Measurements from ENCODE around the gene CHI3L1. TPM values are rescaled to one million over a fixed set of nuclear protein-coding genes. Genes with fewer than 3 reads are reported as not detected.

The CHI3L1 gene
- polyA plus RNA-seq, 1 of the 3 experiments (the other 2 are of a cell fraction): not detected

GRCh38 chr1:203130358-203130985 is 56.0 kb downstream of the CHI3L1 start:
- TF ChIP-seq RXRA (IDR thresholded peaks at IDR 0.05; ENCODE audit: borderline replicate concordance, low read depth): no peak
- no peak for TF ChIP-seq CHD2 (IDR thresholded peaks at IDR 0.05; ENCODE audit: low read length, partially characterized antibody)
- TF ChIP-seq RAD21 (IDR thresholded peaks at IDR 0.05; ENCODE audit: low read length): no peak
- TF ChIP-seq POLR2AphosphoS5 (IDR thresholded peaks at IDR 0.05; ENCODE audit: low read depth, low read length): no peak
- no peak for TF ChIP-seq SIN3A (IDR thresholded peaks at IDR 0.05; ENCODE audit: borderline replicate concordance, low read depth, low read length)
- no peak for TF ChIP-seq JUND (IDR thresholded peaks at IDR 0.05)
- TF ChIP-seq MEF2A (IDR thresholded peaks at IDR 0.05; ENCODE audit: borderline replicate concordance, low read depth): no peak
- no peak for TF ChIP-seq EP300 (IDR thresholded peaks at IDR 0.05; ENCODE audit: borderline replicate concordance in 1 of 2, low read depth in 1 of 2, low read length in 1 of 2)
- no peak for TF ChIP-seq NFIC (IDR thresholded peaks at IDR 0.05; ENCODE audit: borderline replicate concordance)
- TF ChIP-seq GABPA (IDR thresholded peaks at IDR 0.05; ENCODE audit: low read depth): no peak
- TF ChIP-seq, protein P1, sequence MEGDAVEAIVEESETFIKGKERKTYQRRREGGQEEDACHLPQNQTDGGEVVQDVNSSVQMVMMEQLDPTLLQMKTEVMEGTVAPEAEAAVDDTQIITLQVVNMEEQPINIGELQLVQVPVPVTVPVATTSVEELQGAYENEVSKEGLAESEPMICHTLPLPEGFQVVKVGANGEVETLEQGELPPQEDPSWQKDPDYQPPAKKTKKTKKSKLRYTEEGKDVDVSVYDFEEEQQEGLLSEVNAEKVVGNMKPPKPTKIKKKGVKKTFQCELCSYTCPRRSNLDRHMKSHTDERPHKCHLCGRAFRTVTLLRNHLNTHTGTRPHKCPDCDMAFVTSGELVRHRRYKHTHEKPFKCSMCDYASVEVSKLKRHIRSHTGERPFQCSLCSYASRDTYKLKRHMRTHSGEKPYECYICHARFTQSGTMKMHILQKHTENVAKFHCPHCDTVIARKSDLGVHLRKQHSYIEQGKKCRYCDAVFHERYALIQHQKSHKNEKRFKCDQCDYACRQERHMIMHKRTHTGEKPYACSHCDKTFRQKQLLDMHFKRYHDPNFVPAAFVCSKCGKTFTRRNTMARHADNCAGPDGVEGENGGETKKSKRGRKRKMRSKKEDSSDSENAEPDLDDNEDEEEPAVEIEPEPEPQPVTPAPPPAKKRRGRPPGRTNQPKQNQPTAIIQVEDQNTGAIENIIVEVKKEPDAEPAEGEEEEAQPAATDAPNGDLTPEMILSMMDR (IDR thresholded peaks at IDR 0.05): no peak
- TF ChIP-seq MXI1 (IDR thresholded peaks at IDR 0.05; ENCODE audit: low read depth, low read length): no peak
- no peak for TF ChIP-seq RFX5 (IDR thresholded peaks at IDR 0.05; ENCODE audit: low read length)
- no peak for TF ChIP-seq SMC3 (IDR thresholded peaks at IDR 0.05; ENCODE audit: low read depth, low read length)
- TF ChIP-seq, protein P2, sequence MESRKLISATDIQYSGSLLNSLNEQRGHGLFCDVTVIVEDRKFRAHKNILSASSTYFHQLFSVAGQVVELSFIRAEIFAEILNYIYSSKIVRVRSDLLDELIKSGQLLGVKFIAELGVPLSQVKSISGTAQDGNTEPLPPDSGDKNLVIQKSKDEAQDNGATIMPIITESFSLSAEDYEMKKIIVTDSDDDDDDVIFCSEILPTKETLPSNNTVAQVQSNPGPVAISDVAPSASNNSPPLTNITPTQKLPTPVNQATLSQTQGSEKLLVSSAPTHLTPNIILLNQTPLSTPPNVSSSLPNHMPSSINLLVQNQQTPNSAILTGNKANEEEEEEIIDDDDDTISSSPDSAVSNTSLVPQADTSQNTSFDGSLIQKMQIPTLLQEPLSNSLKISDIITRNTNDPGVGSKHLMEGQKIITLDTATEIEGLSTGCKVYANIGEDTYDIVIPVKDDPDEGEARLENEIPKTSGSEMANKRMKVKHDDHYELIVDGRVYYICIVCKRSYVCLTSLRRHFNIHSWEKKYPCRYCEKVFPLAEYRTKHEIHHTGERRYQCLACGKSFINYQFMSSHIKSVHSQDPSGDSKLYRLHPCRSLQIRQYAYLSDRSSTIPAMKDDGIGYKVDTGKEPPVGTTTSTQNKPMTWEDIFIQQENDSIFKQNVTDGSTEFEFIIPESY (IDR thresholded peaks at IDR 0.05; ENCODE audit: borderline replicate concordance, low read depth): no peak
- Histone ChIP-seq H3K9me2 (no peaks in the 10 kb centered on the region), H3K4me3 (ENCODE audit: low read depth in 2 of 2, low read length in 1 of 2) (no peak overlapping the region), H3K9me3 (no peaks in the 10 kb centered on the region), H3K36me3 (replicated peaks in 1 of 2; ENCODE audit: control insufficient read depth in 1 of 2, insufficient read depth in 2 of 2, low read length in 1 of 2) (no peaks in the 10 kb centered on the region), H2AFZ (ENCODE audit: low read depth) (no peak overlapping the region), H3K79me2 (ENCODE audit: insufficient read depth) (no peaks in the 10 kb centered on the region), H3K27me3 (ENCODE audit: insufficient read depth) (no peaks in the 10 kb centered on the region), H3K9ac (no peak overlapping the region), H3K4me2 (0 out of 2 replicates have a peak overlapping the region, but pooled peaks have one; percentile 0), H4K20me1 (ENCODE audit: insufficient read depth) (no peaks in the 10 kb centered on the region), H3F3A (replicated peaks; ENCODE audit: insufficient read depth) (peaks cover 5% of the 10 kb centered on the region), H3K4me1 (ENCODE audit: control insufficient read depth in 1 of 2, insufficient read depth in 2 of 2, low read depth in 1 of 2, low read length in 1 of 2) (peaks cover 10 to 57% of the 10 kb centered on the region in 2 experiments; a peak in 2 of 4 replicates), H3K27ac (ENCODE audit: low read depth in 2 of 2, low read length in 1 of 2) (peak overlapping the region in 1 of 2 experiments; percentile 82; a peak in 2 of 4 replicates)
- ChIA-PET POLR2A (no interaction called here), CTCF (interaction anchor here (0.7 to 26.1 kb wide), 10 partner anchors 11 to 358 kb away, joined by 3 to 602 read pairs (median 14); no protein-coding TSS in a partner anchor)
- peak; percentile 66 for DNase-seq
- 72% methylated on average over 2 of the region's 3 CpGs for WGBS (ENCODE audit: low lambda C conversion rate)

Measured in SK-N-SH (cell line).